Stimulated activated CD4-positive, alpha-beta T cell treated with anti-CD3 and anti-CD28 coated beads, Interleukin-15, amount 100 ng/mL, for 1 hour (primary cell): ENCODE results near the gene GSAP.

ENCODE experiments used
- DNase-seq, 2 donors: peaks; one replicate each; pipeline ENCODE4 v3.0.0-alpha.2; 2020; ENCODE audit warnings: low read depth in 1 of 2, low spot score in 1 of 2

Gene GSAP

DNA sequence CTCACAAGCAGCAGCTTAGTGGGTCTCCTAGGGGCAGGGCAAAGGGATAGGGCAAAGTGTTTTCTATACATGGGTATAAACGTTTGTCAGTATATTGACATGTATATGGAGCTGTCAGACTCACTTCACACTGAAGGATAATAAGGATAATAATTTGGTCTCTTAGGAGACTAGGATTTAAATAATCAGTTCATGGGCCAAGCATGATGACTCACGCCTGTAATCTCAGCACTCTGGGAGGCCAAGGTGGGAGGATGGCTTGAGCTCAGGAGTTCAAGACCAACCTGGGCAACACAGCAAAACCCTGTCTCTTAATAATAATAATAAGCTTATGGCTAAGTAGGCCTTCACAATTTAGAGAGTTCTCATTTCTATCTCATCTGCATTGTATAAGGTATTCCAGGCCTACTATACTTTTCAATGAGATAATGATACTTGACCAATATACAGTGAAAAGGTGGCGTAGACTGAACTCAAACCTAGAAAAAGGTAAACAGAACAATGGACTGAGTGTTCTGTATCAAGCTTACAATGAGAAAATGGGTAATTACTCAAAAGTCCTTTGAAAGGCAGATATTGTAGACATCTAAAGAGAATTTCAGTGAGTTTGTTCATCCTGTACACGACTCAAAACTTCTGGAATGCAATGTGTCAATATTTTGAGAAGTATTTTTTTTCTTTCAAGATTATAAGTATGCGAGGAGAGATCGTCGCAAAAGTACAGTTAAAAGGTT is 7.0 kb downstream of the GSAP start:
- DNase-seq = no peak

- DNase-seq = no peak
Observed at GRCh38 chr7:77407906-77408305, 8.2 kb downstream of the GSAP start.

- DNase-seq = no peak
Observed at GRCh38 chr7:77406421-77406820, 9.7 kb downstream of the GSAP start.

GRCh38 chr7:77404641-77405040 is 11.5 kb downstream of the GSAP start:
- no peak for DNase-seq

DNA sequence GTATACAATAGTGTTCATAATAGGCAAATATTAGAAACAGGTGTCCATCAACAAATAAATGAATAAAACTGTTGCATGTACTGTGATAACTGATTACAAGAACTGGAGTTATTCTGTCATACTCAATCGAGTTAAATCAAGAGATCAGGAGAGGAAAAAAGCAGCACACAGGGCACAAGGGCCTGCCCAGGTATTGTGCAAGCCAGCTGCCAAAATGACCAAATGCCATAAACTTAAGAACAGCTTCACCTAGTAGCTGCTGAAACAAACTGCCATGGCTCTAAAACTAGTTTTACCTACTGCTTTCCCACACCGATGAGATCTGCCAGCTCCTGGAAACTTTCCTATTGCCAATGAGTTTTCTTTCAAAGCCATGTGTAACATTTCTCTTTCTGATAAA is 12.2 kb downstream of the GSAP start:
- DNase-seq = no peak

GRCh38 chr7:77402818-77403217 is 13.3 kb downstream of the GSAP start:
- DNase-seq = no peak

GRCh38 chr7:77401002-77401401 is 15.1 kb downstream of the GSAP start:
- DNase-seq = no peak

GRCh38 chr7:77399816-77400215 is 16.3 kb downstream of the GSAP start:
- no peak for DNase-seq

DNA sequence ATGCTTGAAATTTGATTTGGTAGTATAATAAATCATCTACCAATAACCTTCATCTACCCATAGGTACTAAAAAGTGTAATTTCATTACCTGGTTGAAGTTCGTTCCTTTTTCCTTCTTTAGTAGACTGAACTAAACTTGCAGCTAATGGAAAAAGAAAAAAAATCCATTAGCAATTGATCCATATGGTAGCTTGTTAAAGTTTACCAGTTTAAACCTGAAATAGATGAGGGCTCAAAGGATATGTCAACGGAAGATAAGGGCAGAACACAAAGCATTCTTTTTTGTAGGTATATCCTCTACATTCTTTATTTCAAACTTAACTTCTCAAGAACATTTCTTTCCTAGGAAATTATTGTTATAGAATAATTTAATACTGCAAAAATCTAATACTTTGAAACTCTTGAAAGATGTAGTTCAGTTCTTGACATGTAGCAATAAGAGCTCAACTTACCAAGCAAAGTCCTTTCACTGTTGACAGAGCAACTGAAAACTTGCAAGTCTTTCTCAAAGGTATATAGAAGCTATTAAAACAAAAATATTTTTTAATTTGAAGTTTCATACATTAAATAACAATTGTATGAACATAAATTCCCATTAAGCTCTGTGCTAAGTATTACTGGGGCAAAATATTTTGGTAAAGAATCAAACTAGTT is 19.1 kb downstream of the GSAP start:
- DNase-seq = no peak

- no peak for DNase-seq
Observed at GRCh38 chr7:77395626-77396025, 20.5 kb downstream of the GSAP start.

- DNase-seq = no peak
Observed at GRCh38 chr7:77393954-77394353, 22.2 kb downstream of the GSAP start.

DNA sequence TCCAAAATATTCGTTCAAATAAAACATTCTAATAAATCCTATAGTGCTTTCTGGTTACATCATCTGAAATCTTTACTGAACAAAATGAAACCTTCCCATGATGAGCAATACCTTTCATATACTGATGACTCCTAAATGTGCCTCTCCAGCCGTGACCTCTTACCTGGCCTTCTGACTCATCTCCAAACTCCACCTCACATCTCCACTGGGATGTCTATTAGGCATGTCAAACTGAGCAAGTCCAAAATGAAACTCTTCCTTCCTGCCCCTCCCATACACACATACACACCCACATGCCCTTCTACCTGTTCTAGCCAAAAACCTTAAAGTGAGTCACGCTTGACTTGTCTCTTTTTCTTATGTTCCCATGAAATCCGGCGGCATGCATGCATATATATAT is 22.9 kb downstream of the GSAP start:
- peak in 1 of 2 donors; percentile 7 for DNase-seq

DNA sequence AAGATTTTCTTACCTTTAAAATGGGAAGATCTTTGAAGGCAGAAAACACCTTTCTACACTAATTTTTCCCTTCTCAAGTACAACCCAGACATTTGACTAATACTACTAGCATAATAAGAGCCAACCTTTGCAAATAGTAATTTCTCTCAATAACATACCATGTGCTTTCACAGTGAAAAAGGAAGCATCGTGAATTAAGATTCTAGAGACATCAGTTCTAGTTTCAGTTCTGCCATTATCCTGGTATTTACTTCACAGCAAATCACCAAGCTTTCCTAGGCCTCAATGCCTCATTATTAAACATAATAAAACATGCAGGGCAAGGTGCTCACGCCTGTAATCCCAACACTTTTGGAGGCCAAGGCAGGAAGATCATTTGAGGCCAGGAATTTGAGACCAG is 24.9 kb downstream of the GSAP start:
- no peak for DNase-seq

GRCh38 chr7:77388055-77388641 is 28.0 kb downstream of the GSAP start:
- no peak for DNase-seq

- DNase-seq = no peak
Observed at GRCh38 chr7:77386165-77386822, 29.9 kb downstream of the GSAP start.

- DNase-seq = no peak
Observed at GRCh38 chr7:77383333-77383740, 32.8 kb downstream of the GSAP start.

GRCh38 chr7:77382532-77382931 is 33.6 kb downstream of the GSAP start:
- DNase-seq = no peak

DNA sequence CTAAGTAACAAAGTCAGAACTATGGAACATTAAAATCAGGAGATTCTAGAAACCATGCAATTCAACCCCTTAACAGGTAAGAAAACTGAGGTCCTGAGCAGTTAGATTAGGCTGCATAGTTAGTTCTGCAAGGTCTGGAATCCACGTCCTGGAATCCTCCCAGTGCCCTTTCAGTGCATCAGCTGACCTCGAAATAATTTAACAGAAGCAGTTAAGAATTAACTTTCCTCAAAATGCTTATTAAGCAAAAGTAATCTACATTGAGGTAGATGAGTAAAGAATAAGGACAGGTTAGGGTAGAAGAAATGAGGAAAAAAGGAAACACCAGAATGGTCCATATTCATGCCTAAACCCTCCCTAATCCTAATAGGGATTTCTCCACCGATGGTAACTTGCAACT is 37.6 kb downstream of the GSAP start:
- DNase-seq = no peak

- no peak for DNase-seq
Observed at GRCh38 chr7:77370606-77371005, 45.5 kb downstream of the GSAP start.

DNA sequence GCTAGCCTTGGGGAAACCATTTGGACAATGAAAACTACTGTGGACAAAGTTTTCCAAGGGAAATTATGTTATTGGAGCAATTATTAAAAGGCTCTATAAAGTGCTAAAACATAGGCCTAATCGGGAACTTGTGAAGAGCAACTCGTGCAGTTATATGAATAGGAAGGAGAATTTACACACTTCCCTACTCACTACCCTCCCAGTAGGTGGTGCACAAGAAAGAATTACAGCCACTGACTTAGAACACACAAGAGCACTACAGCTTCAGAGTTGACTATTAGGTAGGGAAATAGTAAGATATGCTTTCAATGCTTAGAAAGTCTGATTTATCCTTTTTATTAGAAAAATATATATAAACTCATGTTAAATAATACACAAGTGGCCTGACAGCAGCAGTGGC is 47.2 kb downstream of the GSAP start:
- DNase-seq = no peak

GRCh38 chr7:77367976-77368375 is 48.2 kb downstream of the GSAP start:
- DNase-seq = no peak

DNA sequence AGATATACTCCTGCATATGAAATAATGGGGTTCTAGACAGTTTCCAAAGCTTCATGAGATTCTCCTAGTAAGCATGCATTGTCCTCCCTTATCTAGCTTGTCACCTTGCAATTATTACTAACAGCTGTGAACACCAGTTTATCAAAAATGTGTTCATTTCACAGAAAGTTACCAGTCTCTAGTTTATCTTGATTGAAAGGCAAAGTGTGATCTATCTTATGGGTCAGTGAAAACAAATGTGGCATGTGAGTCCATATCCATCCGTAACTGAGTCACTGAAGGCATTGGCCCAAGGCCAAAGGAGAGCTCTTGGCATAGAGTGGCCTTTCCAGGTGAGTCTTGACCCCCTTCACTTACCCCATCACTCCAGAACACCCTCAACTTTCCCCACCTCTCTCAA is 53.2 kb downstream of the GSAP start:
- DNase-seq = no peak
